Epithelial cell of proximal tubule (primary cell): ENCODE measurements around the gene PNLIP. TPM values are rescaled to one million over a fixed set of nuclear protein-coding genes. Genes with fewer than 3 reads are reported as not detected.

Source experiments
- DNase-seq: peaks from one replicate; pipeline ENCODE4 v3.0.0-alpha.2; 2011; ENCODE audit warnings: low read depth
- H3K4me3 ChIP-seq: 2 replicates; pipeline ENCODE4 v1.5.1; 2011; ENCODE audit warnings: low read depth, mild to moderate bottlenecking, low read length
- total RNA-seq: library from RNA; depleted of rRNA; stranded (reverse); fragments of >200 nt; gene quantifications from 2 replicates; pipeline ENCODE4 v1.2.3, GENCODE V29; 2015
- TF ChIP-seq, protein P1 (sequence below): conservative IDR thresholded peaks from 2 replicates; pipeline ENCODE4 v1.5.1; 2012; ENCODE audit warnings: low read depth, mild to moderate bottlenecking, low read length

PNLIP gene
- total RNA-seq, result not detected in 2 replicates

- TF ChIP-seq, protein P1, sequence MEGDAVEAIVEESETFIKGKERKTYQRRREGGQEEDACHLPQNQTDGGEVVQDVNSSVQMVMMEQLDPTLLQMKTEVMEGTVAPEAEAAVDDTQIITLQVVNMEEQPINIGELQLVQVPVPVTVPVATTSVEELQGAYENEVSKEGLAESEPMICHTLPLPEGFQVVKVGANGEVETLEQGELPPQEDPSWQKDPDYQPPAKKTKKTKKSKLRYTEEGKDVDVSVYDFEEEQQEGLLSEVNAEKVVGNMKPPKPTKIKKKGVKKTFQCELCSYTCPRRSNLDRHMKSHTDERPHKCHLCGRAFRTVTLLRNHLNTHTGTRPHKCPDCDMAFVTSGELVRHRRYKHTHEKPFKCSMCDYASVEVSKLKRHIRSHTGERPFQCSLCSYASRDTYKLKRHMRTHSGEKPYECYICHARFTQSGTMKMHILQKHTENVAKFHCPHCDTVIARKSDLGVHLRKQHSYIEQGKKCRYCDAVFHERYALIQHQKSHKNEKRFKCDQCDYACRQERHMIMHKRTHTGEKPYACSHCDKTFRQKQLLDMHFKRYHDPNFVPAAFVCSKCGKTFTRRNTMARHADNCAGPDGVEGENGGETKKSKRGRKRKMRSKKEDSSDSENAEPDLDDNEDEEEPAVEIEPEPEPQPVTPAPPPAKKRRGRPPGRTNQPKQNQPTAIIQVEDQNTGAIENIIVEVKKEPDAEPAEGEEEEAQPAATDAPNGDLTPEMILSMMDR, result no peak
- H3K4me3 ChIP-seq, result no peak within 1 kb of the TSS
- no peak for DNase-seq
These were observed at the start of gene PNLIP for GRCh38 chr10:116545756-116546155. TSS of gene PNLIP (plus strand) at chr10:116545931. CDS start at chr10:116546093, 162 bp downstream.

DNA sequence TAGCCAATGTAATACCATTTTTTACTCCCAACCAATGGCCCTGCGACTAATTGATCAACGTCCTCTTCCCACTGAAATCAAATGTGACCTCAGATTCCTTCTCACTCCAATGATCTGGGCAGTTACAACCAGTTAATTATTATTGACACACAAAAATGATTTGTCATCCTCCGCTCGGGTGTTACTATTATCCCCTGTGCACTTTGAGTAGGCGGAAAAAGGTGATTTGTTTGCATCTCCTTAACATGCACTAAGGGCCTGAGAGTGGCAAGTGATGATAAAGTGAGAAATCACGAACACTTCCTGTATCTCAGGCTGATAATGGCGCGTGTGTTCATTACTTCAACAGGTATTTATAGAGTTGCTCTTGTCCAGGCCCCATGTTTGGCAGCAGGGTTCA lies 40.9 kb upstream of the PNLIP start:
- no peak overlapping the region for H3K4me3 ChIP-seq
- TF ChIP-seq, protein P1, result no peak
- DNase-seq, result no peak

DNA sequence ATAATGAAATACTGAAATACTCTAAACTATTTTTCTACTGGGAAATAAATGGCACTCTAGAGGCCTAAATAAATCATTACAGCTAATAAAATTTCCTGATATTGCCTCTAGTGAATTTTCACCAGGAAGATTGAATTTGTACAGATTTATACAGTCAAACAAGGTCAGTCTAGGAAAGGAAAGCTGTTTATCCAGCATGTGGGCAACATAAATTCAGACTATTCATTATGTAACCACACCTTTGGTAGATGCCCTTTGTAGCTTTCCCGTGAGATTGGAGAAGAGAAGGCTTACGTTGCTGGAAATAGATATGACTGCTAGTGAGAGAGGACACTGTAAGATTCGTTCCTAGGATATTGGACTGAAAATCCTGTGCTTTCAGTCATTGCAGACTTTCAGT lies 35.2 kb upstream of the PNLIP start:
- TF ChIP-seq, protein P1, result no peak
- no peak overlapping the region for H3K4me3 ChIP-seq
- no peak for DNase-seq

GRCh38 chr10:116511365-116511764 lies 34.4 kb upstream of the PNLIP start:
- DNase-seq, result no peak
- no peak overlapping the region for H3K4me3 ChIP-seq
- TF ChIP-seq, protein P1, result no peak

GRCh38 chr10:116521424-116522290 lies 24.1 kb upstream of the PNLIP start:
- no peak overlapping the region for H3K4me3 ChIP-seq
- TF ChIP-seq, protein P1, result peak; percentile 81
- no peak for DNase-seq

DNA sequence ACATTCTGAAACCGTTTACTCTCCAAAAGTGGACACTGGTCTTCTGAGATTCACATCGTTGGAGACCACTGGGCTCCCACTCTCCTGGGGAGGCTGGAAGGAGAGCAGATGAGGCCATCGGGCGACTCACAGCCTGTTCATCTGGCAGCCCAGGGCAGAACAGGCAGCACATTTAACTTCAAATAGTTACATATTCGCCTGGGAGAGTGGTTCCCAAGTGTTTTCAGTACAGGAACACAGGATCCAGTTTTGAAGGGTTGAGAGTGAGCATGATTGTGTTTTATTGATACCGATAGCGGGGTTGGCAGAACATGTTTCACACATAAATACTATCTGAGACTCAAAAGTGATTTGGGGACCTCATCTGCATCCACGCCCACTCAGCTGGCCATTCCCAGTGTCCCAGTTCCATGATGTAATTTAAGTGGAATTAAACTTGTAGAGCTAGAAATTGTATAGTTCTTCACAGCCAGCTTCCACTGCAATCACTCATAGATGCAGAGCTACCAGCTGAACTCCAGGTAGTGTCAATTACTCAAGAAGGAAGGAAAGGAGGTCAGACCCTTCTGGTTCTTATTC lies 22.8 kb upstream of the PNLIP start:
- no peak overlapping the region for H3K4me3 ChIP-seq
- DNase-seq, result no peak
- TF ChIP-seq, protein P1, result no peak
